ENCODE results near the gene SLC37A2.

GRCh38 chr11:125020342-125020741, 42.8 kb upstream of the SLC37A2 start:
- TF ChIP-seq POLR2A (IDR thresholded peaks at IDR 0.05) (no peak), CTCF (IDR thresholded peaks at IDR 0.05) (no peak)
